ENCODE results near the gene TIA1. TPM values are rescaled to one million over a fixed set of nuclear protein-coding genes. Genes with fewer than 3 reads are reported as not detected.
"Not testable (repeated sequence)": the region's sequence is repeated elsewhere in the genome, so short reads cannot be mapped to it uniquely, and the experiment has no call there.

TIA1 gene
- polyA plus RNA-seq, 3 donors, result 47.0 to 61.9 (median 48.7) TPM

DNA sequence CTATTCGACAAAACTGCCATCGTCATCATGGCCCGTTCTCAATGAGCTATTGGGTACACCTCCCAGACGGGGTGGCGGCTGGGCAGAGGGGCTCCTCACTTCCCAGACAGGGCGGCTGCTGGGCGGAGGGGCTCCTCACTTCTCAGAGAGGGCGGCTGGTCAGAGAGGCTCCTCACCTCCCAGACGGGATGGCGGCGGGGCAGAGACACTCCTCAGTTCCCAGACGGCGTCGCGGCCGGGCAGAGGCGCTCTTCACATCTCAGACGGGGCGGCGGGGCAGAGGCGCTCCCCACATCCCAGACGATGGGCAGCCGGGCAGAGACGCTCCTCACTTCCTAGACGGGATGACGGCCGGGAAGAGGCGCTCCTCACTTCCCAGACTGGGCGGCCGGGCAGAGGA is 18.5 kb upstream of the TIA1 start:
- peaks cover 25 to 43% of the 10 kb centered on the region in 2 donors for H3K36me3 Mint-ChIP-seq
- H3K27ac ChIP-seq (ENCODE audit: low read depth in 1 of 2, low read length in 2 of 2); H3K9ac ChIP-seq (ENCODE audit: insufficient read depth, low read length, poor library complexity, severe bottlenecking); H3K4me3 Mint-ChIP-seq; DNase-seq; H2AFZ ChIP-seq (ENCODE audit: insufficient read depth, low read depth, low read length, poor library complexity, severe bottlenecking); H3K4me1 Mint-ChIP-seq; H3K9me3 ChIP-seq (replicated peaks in 1 of 2; ENCODE audit: control insufficient read depth in 1 of 2, insufficient read depth in 1 of 2, low read length in 2 of 2); H3K79me2 ChIP-seq (ENCODE audit: insufficient read depth, low read length); H3K4me1 ChIP-seq (ENCODE audit: control insufficient read depth in 1 of 2, insufficient read depth in 2 of 2, low read length in 2 of 2); H3K27me3 ChIP-seq (ENCODE audit: control insufficient read depth in 2 of 2, insufficient read depth in 2 of 2, low read length in 2 of 2); intact Hi-C loops (cut with micrococcal nuclease); H3K27ac Mint-ChIP-seq; H3K27me3 Mint-ChIP-seq (ENCODE audit: low read depth in 3 of 3); H4K20me1 ChIP-seq (ENCODE audit: insufficient read depth, low read length); H3K9me3 Mint-ChIP-seq; H3K4me2 ChIP-seq (replicated peaks; ENCODE audit: extremely low read depth, low read length, poor library complexity, severe bottlenecking); H3K4me3 ChIP-seq (replicated peaks in 1 of 3; ENCODE audit: low read depth in 2 of 3, low read length in 3 of 3): not testable (repeated sequence)
- peaks cover 0 to 12% of the 10 kb centered on the region in 2 donors for H3K36me3 ChIP-seq (replicated peaks in 1 of 2; ENCODE audit: control insufficient read depth in 1 of 2, insufficient read depth in 2 of 2, low read length in 2 of 2)
- WGBS (ENCODE audit: insufficient coverage), result 100% methylated on average over 2 of the region's 30 CpGs

DNA sequence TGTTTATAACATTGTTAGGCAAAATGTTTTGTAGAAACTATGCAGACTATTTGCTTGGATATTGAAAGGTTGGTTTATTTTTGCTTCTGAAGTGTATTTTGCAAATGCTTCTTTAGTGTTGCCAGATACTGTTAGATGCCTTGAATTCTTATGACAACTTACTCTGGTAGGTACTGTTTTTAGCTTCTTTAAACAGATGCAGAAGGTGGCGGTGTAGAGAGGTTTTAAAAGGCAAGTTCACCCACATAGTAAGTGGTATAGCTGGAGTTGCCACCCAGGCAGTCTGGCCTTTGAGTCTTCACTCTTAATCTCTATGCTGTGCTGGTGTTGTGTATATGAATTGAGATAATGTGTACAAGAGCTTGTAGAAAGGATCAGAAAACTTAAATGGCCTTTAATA is 13.1 kb upstream of the TIA1 start:
- H2AFZ ChIP-seq (ENCODE audit: insufficient read depth, low read depth, low read length, poor library complexity, severe bottlenecking), result no peak overlapping the region
- no peak overlapping the region for H3K4me3 Mint-ChIP-seq
- no peak overlapping the region for H3K27ac ChIP-seq (ENCODE audit: low read depth in 1 of 2, low read length in 2 of 2)
- DNase-seq, result no peak
- no peak overlapping the region for H3K27ac Mint-ChIP-seq
- peaks cover 29 to 47% of the 10 kb centered on the region in 2 donors for H3K36me3 Mint-ChIP-seq
- H3K27me3 Mint-ChIP-seq (ENCODE audit: low read depth in 3 of 3), result peaks cover 2 to 4% (median 2%) of the 10 kb centered on the region in 3 donors
- no peak overlapping the region for H3K4me2 ChIP-seq (replicated peaks; ENCODE audit: extremely low read depth, low read length, poor library complexity, severe bottlenecking)
- peaks cover 10 to 13% of the 10 kb centered on the region in 2 donors for H3K4me1 ChIP-seq (ENCODE audit: control insufficient read depth in 1 of 2, insufficient read depth in 2 of 2, low read length in 2 of 2)
- no peaks in the 10 kb centered on the region for H3K27me3 ChIP-seq (ENCODE audit: control insufficient read depth in 2 of 2, insufficient read depth in 2 of 2, low read length in 2 of 2)
- no peak overlapping the region for H3K4me3 ChIP-seq (replicated peaks in 1 of 3; ENCODE audit: low read depth in 2 of 3, low read length in 3 of 3)
- no peak overlapping the region for H3K9ac ChIP-seq (ENCODE audit: insufficient read depth, low read length, poor library complexity, severe bottlenecking)
- no peaks in the 10 kb centered on the region for H3K79me2 ChIP-seq (ENCODE audit: insufficient read depth, low read length)
- intact Hi-C loops (cut with micrococcal nuclease), result no loop called here
- H4K20me1 ChIP-seq (ENCODE audit: insufficient read depth, low read length), result no peaks in the 10 kb centered on the region
- H3K4me1 Mint-ChIP-seq, result peaks cover 15% of the 10 kb centered on the region
- peaks cover 0 to 7% (median 0%) of the 10 kb centered on the region in 7 donors for H3K9me3 Mint-ChIP-seq
- WGBS (ENCODE audit: insufficient coverage), result no CpG with 5 or more reads among the region's 1 CpG
- TF ChIP-seq, protein P1, sequence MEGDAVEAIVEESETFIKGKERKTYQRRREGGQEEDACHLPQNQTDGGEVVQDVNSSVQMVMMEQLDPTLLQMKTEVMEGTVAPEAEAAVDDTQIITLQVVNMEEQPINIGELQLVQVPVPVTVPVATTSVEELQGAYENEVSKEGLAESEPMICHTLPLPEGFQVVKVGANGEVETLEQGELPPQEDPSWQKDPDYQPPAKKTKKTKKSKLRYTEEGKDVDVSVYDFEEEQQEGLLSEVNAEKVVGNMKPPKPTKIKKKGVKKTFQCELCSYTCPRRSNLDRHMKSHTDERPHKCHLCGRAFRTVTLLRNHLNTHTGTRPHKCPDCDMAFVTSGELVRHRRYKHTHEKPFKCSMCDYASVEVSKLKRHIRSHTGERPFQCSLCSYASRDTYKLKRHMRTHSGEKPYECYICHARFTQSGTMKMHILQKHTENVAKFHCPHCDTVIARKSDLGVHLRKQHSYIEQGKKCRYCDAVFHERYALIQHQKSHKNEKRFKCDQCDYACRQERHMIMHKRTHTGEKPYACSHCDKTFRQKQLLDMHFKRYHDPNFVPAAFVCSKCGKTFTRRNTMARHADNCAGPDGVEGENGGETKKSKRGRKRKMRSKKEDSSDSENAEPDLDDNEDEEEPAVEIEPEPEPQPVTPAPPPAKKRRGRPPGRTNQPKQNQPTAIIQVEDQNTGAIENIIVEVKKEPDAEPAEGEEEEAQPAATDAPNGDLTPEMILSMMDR (IDR thresholded peaks at IDR 0.05), result no peak
- H3K9me3 ChIP-seq (replicated peaks in 1 of 2; ENCODE audit: control insufficient read depth in 1 of 2, insufficient read depth in 1 of 2, low read length in 2 of 2), result no peaks in the 10 kb centered on the region
- peaks cover 0 to 19% of the 10 kb centered on the region in 2 donors for H3K36me3 ChIP-seq (replicated peaks in 1 of 2; ENCODE audit: control insufficient read depth in 1 of 2, insufficient read depth in 2 of 2, low read length in 2 of 2)

All from CD14-positive monocyte (primary cell).